Head of caudate nucleus (tissue), 42 donors: ENCODE data around the gene MITF.
"Not testable (repeated sequence)": the region's sequence is repeated elsewhere in the genome, so short reads cannot be mapped to it uniquely, and the experiment has no call there.

ENCODE experiments used
- DNase-seq, 42 donors: peaks; one replicate each; pipeline versions ENCODE4 v3.0.0 to v3.0.0-alpha.2; 2020 to 2021; ENCODE audit warnings: mixed read lengths in 7 of 42
- intact Hi-C: fragments of 100-400 bp; cut with DNase I; formaldehyde crosslinking; loops from one replicate; pipeline ENCODE4 v1.15.0; 2022

The MITF gene

DNA sequence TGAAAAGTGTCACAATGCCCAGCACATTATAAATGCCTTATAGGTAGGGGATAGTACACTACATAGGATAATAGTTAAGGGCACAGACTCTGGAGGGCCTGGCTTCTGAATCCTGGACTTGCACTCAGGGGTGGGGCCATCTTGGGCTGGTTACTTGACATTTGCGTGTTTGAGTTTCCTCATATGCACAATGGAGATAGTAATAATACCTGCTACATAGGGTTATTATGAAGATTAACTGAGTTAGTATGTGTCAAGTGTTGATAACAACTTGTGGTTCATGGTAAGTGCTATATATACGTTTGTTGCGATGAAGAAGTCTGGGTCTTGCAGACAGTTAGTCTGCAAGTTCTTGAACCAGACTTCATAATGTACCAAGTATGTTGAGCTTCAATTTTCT lies 37.0 kb downstream of the MITF start:
- intact Hi-C loops: no loop called here

DNA sequence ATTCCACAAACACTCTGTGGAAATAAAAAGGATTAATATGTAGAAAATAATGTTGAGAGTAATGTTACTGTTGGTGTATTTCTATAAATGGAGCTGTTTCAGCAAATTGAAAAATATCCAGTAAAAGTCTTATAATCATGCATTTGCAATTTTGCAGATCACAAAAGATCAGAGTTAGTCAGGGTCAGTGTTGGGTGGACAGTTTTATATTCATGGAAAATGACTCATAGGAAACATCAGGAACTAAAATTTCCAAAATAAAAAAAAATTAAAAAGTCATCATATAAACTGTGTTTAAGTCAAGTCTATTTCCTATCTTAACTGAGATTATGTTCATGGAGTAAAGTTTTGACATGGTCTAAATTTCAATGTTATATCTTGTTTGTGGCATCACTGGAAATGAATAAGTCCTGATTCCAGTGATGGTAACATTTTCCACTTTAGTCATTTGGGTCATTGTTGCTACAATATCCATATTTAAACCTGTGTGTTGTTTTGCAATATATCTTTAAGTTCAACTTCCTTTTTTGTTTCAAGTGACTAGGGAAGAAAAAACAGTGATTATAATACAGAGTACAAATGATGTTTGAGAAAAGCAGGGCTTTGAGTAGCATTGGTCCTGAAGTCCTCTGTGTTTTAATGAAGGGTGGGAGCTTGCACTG lies 37.8 kb downstream of the MITF start:
- DNase-seq: no peak
- intact Hi-C loops: no loop called here

More for the DNA sequence above, 37.0 kb downstream of the MITF start:
- no peak for DNase-seq

DNA sequence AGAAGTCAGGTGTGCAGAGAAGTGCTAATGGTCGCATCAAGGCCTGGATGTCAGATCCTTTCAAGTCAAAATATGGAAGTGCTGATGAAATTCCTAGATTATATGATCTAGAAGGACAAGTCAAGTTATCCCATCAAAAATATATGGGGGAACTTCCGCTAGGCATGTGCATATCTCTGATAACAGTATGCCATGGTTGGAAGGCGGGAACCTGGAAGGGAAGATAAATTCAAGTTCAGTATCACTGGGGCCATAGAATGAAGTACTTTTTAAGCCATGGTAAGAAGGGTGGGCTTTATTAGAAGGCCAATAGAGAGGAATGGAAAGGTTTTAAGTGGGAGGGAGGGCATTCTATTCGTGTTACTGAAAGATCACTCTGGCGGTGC lies 38.3 kb downstream of the MITF start:
- DNase-seq: no peak
- intact Hi-C loops: no loop called here

DNA sequence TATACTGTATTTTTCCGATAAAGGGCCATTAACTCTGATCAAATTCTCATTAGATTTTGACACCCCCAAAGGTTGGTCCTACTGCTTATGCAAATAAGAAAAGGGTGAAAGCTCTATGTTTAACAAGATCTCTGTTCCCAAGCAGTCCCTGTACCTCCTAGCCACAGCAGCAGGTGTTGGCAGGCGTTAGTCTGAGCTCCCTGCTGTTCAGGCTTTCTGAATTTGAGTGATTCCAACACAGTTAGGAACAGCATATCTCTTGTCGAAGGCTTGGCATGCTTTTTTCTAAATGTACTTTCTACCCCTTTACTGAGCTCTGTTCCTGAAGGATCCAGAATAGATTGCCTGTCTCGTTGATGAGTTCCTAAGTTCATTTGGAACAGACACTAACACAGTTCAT lies 42.3 kb downstream of the MITF start:
- no peak for DNase-seq
- intact Hi-C loops: no loop called here

DNA sequence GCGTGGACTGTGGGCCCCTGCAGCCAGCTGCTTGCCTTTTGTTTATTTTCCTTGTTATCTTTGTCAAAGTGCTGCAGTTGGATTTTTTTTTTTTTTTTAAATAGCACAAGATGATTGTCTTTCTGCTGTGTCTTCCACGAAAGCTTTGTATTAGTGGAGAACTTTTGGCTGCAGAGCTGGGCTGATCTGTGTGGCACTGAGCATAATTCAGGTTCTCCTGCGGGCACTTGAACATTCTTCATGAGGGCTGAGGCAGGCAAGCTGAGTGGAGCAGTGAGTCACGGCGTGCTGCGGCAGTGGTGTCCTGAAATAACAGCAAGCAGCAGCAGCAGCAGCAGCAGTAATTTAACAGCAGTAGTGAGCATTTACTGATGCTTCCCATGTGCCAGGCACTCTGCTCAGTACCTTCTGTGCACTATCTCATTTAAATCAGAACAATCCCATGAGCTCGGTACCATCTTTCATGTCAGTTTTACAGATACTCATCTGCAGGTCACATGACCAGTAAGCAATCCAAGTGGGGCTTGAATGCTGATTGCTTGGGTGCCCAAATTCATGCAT lies 45.8 kb downstream of the MITF start:
- DNase-seq: peak in 39 of 42 donors; percentile 20 to 71 (median 46)
- intact Hi-C loops: no loop called here

DNA sequence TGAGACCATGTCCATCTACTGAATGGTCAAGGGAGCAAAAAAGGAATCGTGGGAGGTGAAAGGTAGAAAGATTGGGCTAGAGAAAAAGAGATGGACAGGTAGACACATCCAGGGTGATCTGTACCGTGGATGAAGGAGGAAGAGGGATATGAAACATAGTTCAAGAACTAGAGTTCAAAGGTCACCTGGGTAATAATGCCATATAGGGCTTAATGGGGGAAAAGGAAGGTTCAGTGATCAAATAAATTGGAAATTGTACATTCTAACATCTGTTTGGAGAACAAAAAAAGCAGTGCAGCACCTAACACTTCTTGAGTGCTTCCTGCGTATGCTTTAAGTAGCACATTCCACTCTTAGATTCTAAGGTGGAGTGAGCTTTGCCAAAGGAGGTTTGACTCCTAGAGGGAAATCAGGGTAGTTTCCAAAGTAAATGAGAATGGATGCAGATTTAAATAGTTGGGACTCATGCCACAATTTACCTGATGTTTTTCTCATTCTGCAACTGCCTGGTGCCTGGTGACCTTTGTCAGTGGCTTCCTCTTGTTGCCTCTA lies 46.6 kb downstream of the MITF start:
- intact Hi-C loops: no loop called here
- no peak for DNase-seq

DNA sequence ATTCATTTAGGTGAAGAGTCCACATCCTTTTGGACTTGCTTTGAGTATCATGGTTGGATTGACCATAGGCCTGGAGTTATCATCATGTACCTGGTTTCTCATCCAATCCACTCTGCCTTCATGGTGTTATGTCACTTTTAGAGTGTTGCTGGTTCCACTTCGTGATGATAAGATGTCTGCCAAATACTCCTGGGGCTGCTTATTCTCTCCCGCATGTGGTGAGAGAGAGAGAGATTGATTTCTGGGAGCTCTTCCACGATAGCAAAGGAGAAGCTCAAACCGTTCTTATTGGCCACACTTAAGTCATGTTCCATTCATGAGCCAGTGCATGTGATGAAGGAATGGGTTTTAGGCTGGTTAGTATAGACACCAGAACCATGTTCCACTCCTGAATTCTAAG lies 47.6 kb downstream of the MITF start:
- intact Hi-C loops: no loop called here
- no peak for DNase-seq

DNA sequence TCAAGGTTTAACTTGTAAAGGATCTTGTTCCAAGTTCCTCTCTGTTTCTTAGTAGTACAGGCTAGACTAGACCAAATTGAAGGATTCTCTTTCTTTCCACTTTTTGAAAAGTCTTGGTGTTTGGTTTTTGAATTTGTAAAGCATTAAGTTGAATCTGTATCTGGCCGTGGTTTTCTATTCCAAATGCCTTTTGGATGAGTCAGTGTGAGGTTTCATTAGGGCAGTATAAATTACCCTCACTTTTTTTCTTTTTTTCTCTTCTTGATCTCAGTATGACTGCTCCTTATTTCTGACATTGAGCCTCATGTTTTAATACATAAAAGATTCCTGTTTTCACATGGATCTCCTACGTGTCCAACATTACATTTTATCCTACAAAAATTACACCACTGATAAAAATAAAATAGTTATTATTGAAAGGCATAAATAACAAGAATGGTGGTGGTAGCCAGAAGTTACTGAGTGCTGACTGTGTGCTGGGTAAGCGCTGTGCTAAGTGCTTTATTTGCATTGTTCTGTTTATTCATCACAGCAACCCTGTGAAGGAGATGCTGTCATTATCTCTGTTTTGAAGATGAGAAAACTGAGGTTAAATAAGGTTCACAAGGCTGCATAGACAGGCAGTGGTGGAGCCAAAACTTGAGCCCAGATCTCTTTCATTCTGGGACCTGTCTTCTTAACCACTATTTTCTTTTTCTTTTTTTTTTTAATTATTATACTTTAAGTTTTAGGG lies 48.3 kb downstream of the MITF start:
- DNase-seq: no peak
- intact Hi-C loops: no loop called here

DNA sequence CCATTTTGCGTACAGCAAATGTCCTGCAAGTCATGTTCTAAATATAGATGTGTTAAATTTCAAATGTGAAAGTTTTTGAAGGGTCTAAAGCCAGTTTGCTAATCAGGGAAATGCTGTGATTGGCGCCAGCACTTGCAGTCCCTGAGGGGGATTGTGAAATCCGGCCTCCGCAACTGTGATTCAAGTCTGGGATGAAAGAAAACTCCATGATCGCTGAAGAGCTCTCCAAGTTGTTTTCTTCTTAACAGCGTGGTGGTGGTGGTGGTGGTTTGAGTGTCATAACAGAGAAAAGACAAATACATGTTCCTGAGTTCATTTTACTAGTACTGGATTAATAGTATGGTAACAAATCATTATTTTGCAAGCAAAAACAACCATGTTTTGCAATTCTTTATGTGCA lies 51.8 kb downstream of the MITF start:
- intact Hi-C loops: loop anchor here (5.0 to 10.0 kb wide), 3 partner anchors 56 to 99 kb away; partner anchors contain the start of gene MITF
- DNase-seq: peak in 18 of 42 donors; percentile 8 to 59 (median 24)

DNA sequence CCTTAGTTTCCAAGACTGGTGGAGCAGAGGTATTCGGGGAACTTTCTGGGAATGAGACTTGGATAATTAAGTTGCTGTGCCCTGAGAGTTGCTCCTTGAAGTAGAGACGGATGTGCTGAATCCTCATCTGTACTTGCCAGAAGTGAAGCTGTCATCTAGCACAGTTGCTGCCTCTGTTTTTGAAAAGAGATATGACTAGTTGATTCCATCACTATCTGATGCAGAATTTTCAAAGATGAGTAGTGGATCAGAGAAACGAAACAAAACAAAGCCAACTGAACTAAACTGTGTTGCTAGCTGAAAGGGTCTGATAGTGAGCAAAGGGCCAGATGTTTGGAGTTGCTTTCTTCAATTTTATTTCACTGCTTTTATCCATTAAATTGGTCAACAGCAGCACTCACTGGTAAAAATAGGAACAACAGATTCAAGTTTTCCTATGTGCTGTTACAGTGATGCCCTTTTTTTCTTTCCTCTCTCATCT lies 52.7 kb downstream of the MITF start:
- intact Hi-C loops: loop anchor here (5.0 to 10.0 kb wide), 3 partner anchors 57 to 100 kb away; partner anchors contain the start of gene MITF
- DNase-seq: peak in 4 of 42 donors; percentile 10 to 62 (median 22)

DNA sequence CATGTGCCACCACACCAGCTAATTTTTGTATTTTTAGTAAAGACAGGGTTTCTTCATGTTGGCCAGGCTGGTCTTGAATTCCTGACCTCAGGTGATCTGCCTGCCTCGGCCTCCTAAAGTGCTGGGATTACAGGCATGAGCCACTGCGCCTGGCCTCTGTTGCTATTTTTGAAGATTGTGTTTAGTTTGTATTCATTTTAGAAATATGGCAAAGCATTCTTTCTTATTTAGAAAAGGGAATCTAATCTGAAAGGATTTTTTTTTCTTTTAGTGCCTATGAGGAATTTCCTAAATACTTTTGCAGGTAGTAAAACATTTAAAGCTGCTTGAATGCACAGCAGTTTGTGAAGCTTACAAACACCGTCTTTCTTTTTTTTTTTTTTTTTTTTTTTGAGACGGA lies 56.9 kb downstream of the MITF start:
- intact Hi-C loops: loop anchor here (10.0 kb wide), 2 partner anchors 59 to 61 kb away; partner anchors contain the start of gene MITF
- not testable (repeated sequence) for DNase-seq

DNA sequence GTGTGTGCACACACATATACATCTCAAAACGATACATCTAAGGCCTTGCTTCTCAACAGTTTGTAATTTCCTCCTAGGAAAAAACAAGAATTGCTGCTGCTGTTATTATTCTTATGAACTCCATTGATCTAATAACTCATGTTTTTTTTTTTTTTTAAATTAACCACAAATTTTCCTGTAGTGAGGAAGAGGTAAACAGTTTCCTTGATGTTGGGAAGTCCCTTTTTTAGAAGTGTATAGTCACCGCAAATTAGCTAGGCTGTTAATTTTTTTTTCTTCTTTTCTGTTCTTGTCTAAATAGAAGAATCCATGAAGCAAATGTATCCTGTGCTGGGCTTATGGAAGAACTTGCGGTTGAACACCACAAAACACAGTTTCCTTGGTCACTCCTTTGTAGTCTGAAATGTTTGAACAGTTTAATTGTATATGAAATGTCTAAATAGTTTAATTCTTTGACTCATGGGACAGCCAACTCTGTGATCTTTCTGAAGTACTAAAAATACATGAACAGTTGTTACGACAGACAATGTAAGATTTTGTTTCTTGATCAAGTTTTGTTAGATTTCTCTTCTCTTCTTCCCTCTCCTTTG lies 64.5 kb downstream of the MITF start:
- no peak for DNase-seq
- intact Hi-C loops: no loop called here

DNA sequence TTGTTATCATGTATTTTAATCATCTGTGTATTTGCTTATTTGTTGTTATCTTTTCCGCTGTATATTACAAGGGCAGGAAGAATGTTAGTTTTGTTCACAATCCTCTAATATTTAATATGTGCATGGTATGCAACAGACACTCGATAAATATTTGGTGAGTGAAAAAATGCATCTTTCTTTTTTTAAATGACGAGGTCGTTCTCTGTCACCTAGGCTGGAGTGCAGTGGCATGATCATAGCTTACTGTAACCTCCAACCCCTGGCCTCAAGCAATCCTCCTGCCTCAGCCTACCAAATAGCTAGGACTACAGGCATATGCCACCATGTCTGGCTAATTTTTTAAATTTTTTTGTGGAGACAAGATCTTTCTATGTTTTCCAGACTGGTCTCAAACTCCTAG lies 66.2 kb downstream of the MITF start:
- DNase-seq: no peak
- intact Hi-C loops: no loop called here

DNA sequence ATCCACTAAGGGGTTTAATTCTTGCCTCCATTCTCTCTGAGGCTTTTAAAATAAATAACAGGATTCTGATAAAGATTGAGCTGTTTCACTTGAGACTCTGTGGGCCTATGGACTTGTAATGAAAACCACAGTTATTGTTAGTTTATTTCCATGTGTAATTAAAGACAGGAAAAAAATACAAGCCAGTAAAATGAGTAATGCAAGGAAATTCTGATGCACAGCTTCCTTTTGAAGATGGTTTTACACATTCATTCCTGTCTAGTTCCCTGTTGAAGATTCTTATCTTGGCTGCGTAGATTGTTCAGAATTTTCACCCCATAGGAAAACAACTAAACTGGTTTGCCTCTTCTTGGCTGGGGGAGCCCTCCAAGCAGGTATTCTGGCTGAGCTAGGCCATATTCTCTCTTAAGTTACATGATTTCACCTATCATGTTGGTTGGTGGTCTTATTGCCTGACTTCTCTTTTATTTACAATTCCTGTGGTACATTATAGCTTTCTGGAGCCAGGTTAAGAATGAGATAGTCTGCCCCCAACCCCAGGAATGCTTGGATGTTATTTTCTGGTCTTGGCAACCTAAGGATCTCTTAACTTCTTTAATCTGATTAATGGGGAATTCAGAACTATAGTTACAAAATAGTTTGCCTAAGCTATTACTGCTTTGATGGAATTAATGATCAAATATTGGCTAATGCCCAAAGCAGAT lies 67.6 kb downstream of the MITF start:
- intact Hi-C loops: no loop called here
- DNase-seq: no peak

DNA sequence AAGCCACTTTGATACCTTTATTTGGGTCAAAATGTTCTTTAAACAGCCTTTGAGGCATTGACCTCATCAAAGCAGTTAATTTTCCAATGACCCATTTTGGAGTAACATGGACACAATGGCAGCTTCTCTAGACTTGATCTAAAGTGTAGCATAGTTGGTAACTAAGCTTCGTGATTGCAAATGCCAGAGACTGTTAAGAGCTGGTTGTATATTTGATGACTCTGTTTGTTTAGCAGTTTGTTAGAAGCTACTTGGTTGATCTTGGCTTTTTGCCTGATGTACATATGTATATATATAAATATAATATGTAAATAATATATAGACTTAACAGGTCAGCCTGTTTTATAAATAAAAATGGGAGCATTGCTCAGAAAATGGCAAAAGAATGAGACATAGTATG lies 68.4 kb downstream of the MITF start:
- no peak for DNase-seq
- intact Hi-C loops: no loop called here

DNA sequence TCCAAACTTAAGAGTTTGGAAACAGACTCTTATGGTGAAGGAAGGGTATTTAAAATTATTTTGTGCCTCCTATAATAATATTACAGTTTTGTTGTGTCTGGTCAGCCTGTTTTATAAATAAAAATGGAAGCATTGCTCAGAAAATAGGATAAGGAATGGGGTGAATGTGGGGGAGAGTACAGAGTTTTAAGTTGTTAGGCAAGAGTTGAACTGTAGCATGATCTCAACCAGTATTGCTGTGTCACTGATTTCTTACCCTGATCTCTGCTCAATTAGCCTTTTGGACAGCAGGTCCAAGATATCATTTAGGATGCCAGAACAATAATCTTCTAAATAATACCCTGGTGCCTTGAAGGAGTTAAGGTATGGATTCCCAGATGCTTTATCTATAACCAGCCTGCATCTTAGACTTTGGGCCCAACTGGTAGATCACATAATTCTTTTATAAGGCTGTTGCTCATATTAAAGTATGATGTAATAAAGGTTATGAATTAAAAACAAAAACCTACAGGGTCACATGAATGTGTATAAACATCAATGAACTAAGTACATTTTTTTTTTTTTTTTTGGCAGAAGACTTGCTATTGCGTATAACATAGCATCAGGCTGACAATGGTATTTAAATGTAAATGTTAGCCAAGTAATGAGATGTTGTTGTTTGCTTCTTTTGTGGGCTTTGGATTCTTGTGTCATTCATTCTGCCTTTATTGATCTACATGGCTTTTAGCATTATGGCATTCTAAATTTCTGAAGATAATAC lies 70.0 kb downstream of the MITF start:
- intact Hi-C loops: no loop called here
- no peak for DNase-seq

DNA sequence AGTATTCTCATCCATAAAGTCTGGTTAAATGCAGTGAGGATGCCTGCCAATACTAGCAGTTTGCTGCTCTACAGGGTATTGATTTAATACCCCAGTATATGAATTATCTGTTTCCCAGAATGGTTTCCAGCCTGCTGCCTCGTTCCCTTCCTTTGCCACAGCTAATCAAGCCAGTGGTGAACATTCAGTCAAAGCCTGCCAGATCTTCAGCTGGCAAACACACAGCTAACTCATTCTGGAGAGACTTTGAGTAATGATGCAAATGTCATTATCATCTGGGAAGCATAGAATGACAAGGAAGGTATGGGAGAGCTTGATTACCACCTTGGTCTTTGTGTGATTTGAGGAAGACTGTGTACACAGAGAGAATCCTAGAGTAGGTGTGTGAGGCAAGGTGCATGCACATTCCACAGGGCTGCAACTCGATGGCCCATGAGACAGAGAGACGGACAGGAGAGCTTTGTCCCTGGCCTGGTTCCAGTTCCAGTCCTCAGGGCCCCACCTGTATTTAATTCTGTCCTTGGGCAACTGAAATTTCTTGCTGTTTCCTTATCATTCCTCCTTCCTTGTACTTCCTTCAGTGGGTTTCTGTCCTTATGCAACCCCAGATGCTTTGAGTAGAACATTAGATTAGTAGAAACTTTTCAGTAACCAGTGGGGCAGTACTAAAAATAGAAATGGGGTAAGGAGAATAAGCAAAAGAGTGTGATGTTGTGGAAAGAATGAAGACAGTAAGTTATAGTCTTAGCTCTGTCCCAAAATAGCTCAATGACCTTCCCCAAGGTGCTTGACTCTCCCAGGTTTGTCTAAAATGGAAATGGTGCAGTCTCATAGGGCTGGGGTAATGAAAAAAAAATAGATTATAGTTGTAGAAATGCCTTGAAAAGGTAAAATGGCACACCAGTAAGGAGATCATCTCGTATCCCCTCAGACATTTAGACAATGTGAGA lies 72.5 kb downstream of the MITF start:
- intact Hi-C loops: no loop called here
- DNase-seq: peak in 9 of 42 donors; percentile 8 to 61 (median 29)
